ENCODE measurements around the gene PIP4K2B. TPM values are rescaled to one million over a fixed set of nuclear protein-coding genes. Genes with fewer than 3 reads are reported as not detected.

PIP4K2B gene
- total and polyA plus RNA-seq, 9 of the 15 experiments (the other 6 are each of a cell fraction or from before 2014, with no cell fraction given), result 3.7 to 29.9 (median 23.0) TPM

GRCh38 chr17:38719289-38719942 lies 79.9 kb downstream of the PIP4K2B start:
- Histone ChIP-seq H2AFZ (ENCODE audit: low read depth, low read length) (0 out of 2 replicates have a peak overlapping the region, but pooled peaks have one; percentile 40), H3K4me2 (ENCODE audit: insufficient read depth, low read length) (peak overlapping the region; percentile 76), H3K27me3 (ENCODE audit: control insufficient read depth in 2 of 2, insufficient read depth in 2 of 2, low read length in 2 of 2) (no peaks in the 10 kb centered on the region), H4K20me1 (replicated peaks; ENCODE audit: control insufficient read depth, insufficient read depth, low read length) (no peaks in the 10 kb centered on the region), H3K4me1 (replicated peaks in 1 of 2; ENCODE audit: control insufficient read depth in 2 of 2, insufficient read depth in 2 of 2, low read length in 2 of 2) (peaks cover 20 to 41% of the 10 kb centered on the region in 2 experiments), H3K9me1 (ENCODE audit: control insufficient read depth, insufficient read depth, low read length) (peaks cover 10% of the 10 kb centered on the region), H3K36me3 (ENCODE audit: control insufficient read depth, insufficient read depth, low read length) (peaks cover 58% of the 10 kb centered on the region), H3K4me3 (no peak overlapping the region; the same call in 1 of the 2 replicates), H3K79me2 (ENCODE audit: control insufficient read depth, insufficient read depth, low read length) (no peaks in the 10 kb centered on the region), H3K27ac (ENCODE audit: extremely low read depth, low read depth, low read length) (peak overlapping the region; percentile 56), H3K9ac (ENCODE audit: insufficient read depth in 1 of 2, low read depth in 2 of 2, low read length in 2 of 2) (peak overlapping the region; percentile 53 to 75), H3K9me3 (replicated peaks; ENCODE audit: control insufficient read depth, insufficient read depth, low read depth, low read length) (no peaks in the 10 kb centered on the region)
- ATAC-seq, result peak; percentile 3
- FAIRE-seq, result no peak
- intact Hi-C loops (cut with micrococcal nuclease) (no loop called here), in situ Hi-C loops (cut with MboI) (no loop called here)
- BruUV-seq (replicated peaks), result no TSS peak
- DNase-seq (ENCODE audit: extremely low read depth in 1 of 4, low spot score in 3 of 4), result no peak
- 34% methylated on average over 13 of the region's 29 CpGs for WGBS (ENCODE audit: insufficient coverage, low coverage, missing lambda C conversion rate)
- ChIA-PET CTCF (ENCODE audit: low intra/inter-chr PET ratio) (no interaction called here), POLR2A (interaction anchor here (0.6 to 3.1 kb wide), 8 partner anchors 9 to 68 kb away, joined by 3 to 30 read pairs (median 4); partner anchors contain the start of gene MLLT6)
- TF ChIP-seq, protein P1, sequence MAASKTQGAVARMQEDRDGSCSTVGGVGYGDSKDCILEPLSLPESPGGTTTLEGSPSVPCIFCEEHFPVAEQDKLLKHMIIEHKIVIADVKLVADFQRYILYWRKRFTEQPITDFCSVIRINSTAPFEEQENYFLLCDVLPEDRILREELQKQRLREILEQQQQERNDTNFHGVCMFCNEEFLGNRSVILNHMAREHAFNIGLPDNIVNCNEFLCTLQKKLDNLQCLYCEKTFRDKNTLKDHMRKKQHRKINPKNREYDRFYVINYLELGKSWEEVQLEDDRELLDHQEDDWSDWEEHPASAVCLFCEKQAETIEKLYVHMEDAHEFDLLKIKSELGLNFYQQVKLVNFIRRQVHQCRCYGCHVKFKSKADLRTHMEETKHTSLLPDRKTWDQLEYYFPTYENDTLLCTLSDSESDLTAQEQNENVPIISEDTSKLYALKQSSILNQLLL (CRISPR knock-in tag; IDR thresholded peaks at IDR 0.05; ENCODE audit: borderline replicate concordance), result no peak
- TF ChIP-seq CC2D1A (IDR thresholded peaks at IDR 0.05), result no peak
- TF ChIP-seq, protein P2, sequence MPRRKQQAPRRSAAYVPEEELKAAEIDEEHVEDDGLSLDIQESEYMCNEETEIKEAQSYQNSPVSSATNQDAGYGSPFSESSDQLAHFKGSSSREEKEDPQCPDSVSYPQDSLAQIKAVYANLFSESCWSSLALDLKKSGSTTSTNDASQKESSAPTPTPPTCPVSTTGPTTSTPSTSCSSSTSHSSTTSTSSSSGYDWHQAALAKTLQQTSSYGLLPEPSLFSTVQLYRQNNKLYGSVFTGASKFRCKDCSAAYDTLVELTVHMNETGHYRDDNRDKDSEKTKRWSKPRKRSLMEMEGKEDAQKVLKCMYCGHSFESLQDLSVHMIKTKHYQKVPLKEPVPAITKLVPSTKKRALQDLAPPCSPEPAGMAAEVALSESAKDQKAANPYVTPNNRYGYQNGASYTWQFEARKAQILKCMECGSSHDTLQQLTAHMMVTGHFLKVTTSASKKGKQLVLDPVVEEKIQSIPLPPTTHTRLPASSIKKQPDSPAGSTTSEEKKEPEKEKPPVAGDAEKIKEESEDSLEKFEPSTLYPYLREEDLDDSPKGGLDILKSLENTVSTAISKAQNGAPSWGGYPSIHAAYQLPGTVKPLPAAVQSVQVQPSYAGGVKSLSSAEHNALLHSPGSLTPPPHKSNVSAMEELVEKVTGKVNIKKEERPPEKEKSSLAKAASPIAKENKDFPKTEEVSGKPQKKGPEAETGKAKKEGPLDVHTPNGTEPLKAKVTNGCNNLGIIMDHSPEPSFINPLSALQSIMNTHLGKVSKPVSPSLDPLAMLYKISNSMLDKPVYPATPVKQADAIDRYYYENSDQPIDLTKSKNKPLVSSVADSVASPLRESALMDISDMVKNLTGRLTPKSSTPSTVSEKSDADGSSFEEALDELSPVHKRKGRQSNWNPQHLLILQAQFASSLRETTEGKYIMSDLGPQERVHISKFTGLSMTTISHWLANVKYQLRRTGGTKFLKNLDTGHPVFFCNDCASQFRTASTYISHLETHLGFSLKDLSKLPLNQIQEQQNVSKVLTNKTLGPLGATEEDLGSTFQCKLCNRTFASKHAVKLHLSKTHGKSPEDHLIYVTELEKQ (CRISPR knock-in tag; IDR thresholded peaks at IDR 0.05), result no peak
- peak; percentile 67 for TF ChIP-seq POLR2G (IDR thresholded peaks at IDR 0.05; ENCODE audit: low read depth, low read length)
- TF ChIP-seq, protein P3, sequence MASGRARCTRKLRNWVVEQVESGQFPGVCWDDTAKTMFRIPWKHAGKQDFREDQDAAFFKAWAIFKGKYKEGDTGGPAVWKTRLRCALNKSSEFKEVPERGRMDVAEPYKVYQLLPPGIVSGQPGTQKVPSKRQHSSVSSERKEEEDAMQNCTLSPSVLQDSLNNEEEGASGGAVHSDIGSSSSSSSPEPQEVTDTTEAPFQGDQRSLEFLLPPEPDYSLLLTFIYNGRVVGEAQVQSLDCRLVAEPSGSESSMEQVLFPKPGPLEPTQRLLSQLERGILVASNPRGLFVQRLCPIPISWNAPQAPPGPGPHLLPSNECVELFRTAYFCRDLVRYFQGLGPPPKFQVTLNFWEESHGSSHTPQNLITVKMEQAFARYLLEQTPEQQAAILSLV (tag; IDR thresholded peaks at IDR 0.05), result no peak
- TF ChIP-seq MEF2D (tag; conservative IDR thresholded peaks at IDR 0.05; ENCODE audit: low read depth), result no peak
- TF ChIP-seq NFE2 (IDR thresholded peaks at IDR 0.05; ENCODE audit: low read depth), result no peak
- no peak for TF ChIP-seq SRSF7 (optimal IDR thresholded peaks at IDR 0.05; ENCODE audit: low read depth, low read length)
- no peak for TF ChIP-seq ETS1 (conservative IDR thresholded peaks at IDR 0.05; ENCODE audit: control insufficient read depth, low read depth, low read length)
- peak; percentile 38 for TF ChIP-seq HMGN3 (IDR thresholded peaks at IDR 0.05; ENCODE audit: borderline replicate concordance, extremely low read depth, insufficient read length, low read depth, low read length)
- no peak for TF ChIP-seq ZSCAN32 (CRISPR knock-in tag; IDR thresholded peaks at IDR 0.05)
- TF ChIP-seq POU5F1 (IDR thresholded peaks at IDR 0.05; ENCODE audit: borderline replicate concordance, low read depth, low read length, partially characterized antibody), result no peak
- TF ChIP-seq ZFX (CRISPR knock-in tag; IDR thresholded peaks at IDR 0.05), result 0 out of 2 replicates have a peak, but pooled peaks have one; percentile 26
- no peak for TF ChIP-seq ELF1 (tag; IDR thresholded peaks at IDR 0.05)
- no peak for TF ChIP-seq SMAD4 (CRISPR knock-in tag; conservative IDR thresholded peaks at IDR 0.05)
